Activated CD8-positive, alpha-beta memory T cell treated with anti-CD3 and anti-CD28 coated beads, Interleukin-2, amount 50 U/mL, for 24 hours (primary cell): Measurements from ENCODE around the gene PPP1R1C.

Experiments used
- DNase-seq: peaks from one replicate; pipeline ENCODE4 v3.0.0-alpha.2; 2020; ENCODE audit errors: extremely low read depth

Gene PPP1R1C

GRCh38 chr2:182062329-182062972 lies 76.8 kb downstream of the PPP1R1C start:
- DNase-seq: no peak

DNA sequence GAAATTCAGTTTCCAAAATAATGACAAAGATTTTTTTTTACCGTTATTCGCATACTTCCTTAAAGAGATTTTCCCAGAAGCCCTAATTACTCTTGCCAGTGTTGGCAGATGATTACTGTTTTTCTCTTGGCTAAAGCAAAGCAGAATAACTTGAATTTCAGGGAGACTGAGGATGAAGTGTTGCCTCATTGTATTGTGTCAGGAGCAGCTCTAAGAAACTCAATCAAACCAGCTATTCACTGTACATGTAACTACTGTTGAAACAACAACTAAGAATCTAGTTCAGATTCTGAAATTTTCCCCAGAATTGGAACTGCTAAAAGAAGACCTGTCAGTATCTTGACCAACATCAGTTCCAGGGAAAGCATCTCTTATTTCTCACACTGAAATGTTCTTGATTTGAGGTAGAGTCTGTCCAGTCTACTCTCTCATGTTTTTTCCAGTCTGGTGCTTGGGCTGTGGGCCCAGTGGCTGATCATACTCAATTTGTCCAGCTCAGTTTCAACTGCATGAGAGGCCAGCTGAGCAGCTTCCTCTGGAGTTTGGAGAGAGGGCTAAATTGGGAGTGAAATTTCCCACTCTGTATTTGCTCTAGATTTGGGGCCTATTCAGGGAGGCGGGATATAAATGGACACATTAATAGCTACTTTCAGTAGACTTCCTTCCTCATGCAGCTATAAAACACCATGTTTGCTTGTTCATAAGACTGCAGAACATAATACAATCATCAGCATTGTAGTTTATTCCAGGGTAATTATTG lies 78.5 kb downstream of the PPP1R1C start:
- no peak for DNase-seq

GRCh38 chr2:182066400-182067087 lies 80.9 kb downstream of the PPP1R1C start:
- no peak for DNase-seq

DNA sequence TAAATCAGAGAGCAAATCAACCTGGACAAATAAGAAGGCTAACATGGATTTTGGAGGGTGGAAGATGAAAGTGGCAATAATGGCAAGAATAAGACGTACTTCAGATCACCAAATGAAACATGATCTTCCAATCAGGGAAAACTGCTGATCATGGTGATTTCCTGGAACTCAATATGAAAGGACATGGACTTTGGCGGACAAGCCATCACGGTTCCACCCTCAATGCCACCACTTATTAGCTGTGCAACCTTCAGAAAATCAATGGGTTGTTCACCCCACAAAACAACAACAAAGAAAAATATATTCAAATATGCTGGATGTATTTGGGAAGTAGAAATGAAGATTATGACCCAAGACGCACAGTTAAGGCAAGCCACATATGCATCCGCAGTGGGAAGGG lies 81.7 kb downstream of the PPP1R1C start:
- no peak for DNase-seq

DNA sequence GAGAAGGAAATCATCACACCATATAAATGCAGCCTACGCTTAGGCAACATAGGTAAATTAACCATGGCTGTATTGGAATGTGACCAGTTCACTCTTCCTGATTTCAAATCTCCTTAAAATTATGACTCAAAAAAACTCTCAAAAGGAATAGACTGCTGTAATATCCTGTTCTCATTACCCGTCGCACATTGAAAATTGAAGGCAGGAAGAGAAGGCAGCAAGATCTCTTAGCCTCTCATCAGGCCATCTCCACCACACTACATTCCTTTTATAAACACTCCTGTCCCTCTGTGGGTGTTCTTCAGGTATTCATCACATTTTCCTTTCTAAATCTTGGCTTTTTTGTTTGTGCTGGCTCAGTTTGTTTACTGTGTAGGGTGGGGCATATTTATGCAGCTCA lies 83.2 kb downstream of the PPP1R1C start:
- DNase-seq: no peak

- DNase-seq: no peak
Measured at GRCh38 chr2:182069416-182069815, 83.8 kb downstream of the PPP1R1C start.

DNA sequence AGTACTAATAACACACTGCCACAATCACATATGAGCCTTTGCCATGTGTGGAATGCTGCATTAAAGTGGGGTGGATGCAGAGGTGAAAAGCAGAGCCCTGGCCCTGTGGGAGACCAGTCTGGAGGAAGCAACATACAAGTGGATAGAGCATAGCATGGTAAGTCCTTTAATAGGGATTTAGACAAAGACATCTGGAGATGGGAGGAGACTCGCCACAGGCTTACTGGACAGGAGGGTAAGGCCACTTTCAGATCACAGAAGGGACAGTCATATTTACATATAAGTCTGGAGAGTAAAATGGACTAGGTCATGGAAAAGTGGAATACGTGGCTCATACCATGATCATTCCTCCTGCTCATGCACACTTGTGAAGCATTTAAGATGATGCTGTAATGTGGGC lies 84.3 kb downstream of the PPP1R1C start:
- DNase-seq: no peak

DNA sequence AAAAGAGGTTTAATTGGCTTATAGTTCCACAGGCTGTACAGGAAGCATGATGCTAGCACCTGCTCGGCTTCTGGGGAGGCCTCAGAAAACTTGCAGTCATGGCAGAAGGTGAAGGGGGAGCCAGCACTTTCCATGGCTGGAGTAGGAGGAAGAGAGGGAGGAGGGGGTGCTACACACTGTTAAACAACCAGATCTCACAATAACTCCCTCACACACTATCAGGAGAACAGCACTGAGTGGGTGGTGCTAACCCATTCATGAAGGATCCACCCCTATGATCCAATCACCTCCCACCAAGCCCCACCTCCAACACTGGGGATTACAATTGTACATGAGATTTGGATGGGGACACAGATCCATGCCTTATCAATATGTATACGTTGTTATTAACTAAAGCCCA lies 85.1 kb downstream of the PPP1R1C start:
- DNase-seq: no peak

GRCh38 chr2:182072861-182073260 lies 87.2 kb downstream of the PPP1R1C start:
- no peak for DNase-seq

DNA sequence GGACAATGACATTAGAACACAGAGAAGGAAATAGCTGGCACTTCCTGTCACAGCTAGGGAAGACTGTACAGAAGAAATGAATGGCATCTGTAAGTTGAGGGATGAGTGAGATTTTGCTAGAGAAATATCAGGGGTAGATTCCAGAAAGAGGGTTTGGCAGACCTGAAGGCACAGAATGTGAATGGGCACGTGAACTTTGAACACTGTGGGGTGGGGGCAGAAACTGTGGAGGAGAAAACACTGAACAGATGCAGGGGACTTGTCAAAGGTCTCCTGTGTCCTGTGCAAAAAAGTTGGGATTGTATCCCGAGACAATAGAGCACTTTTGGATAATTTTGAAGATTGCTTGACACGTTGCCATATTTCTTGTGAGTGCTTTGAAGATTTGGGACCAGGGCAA lies 88.0 kb downstream of the PPP1R1C start:
- no peak for DNase-seq

DNA sequence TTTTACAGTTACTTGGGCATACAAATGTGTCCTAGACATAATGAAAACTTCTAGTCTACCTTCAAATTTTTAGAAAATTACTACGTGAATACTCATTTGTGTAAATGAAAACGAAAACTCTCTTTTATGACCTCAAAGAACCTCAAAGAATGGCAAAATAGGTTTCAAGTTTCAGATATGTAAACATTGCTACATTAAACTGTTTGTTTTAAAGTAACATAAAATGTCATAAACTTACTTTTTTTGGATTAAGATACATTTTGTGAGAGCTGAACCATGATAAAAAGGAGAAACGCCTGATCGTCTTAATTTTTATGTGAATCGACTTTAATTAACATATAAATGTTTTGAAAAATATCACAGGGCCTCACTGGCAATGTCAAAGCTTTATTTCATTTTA lies 91.4 kb downstream of the PPP1R1C start:
- no peak for DNase-seq

- no peak for DNase-seq
Measured at GRCh38 chr2:182077448-182078142, 91.9 kb downstream of the PPP1R1C start.

- no peak for DNase-seq
Measured at GRCh38 chr2:182078988-182079602, 93.4 kb downstream of the PPP1R1C start.

GRCh38 chr2:182080493-182080892 lies 94.8 kb downstream of the PPP1R1C start:
- DNase-seq: no peak

- DNase-seq: no peak
Measured at GRCh38 chr2:182081602-182082260, 96.1 kb downstream of the PPP1R1C start.

GRCh38 chr2:182088681-182089320 lies 103.1 kb downstream of the PPP1R1C start:
- DNase-seq: no peak

- DNase-seq: no peak
Measured at GRCh38 chr2:182090486-182090885, 104.8 kb downstream of the PPP1R1C start.

DNA sequence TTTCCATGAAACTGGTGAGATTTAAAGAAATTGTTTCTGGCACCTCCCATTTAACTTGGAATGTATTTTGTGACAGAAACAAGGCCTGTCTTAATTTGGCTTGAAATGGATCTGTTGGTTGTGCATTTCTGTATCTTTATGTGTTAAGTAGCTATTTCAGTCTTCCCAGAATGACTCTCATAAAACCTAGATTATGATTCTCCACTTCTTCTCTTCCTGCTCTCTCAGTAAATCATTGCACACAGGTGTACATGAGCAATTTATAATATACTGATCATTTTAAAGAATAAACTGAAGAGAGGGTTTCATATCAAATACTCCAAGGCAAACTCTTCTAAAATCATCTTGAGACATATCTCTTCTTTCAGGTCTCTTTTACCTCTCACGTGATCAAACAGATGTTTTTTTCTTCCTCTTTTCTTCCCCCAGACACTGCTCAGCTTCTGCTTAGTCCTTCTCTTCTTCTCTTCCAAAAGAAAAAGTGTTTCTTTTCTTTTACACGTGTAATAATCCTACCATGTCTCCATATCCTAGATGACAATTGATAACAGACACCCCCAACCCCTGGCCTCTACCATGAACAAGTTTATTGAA lies 112.0 kb downstream of the PPP1R1C start:
- no peak for DNase-seq

GRCh38 chr2:182098648-182099047 lies 113.0 kb downstream of the PPP1R1C start:
- DNase-seq: no peak

DNA sequence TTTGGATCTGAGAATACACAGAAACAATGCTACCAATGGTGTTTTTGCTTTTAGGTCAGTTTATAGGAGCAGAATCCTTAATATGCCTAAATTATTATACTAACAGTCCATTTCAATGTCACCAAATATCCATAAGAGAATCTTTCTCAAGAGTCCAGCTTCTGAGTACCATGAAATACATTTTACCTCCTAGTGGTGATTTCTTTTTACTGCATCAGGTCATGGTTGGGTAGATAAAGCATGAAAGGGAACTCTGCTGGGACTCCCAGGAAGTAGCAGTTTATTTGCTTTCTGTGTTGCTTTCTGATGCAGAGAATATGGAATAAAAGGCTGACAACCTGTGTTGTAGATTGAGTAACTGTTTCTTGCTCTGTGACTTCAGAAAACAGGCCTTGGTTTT lies 115.6 kb downstream of the PPP1R1C start:
- DNase-seq: no peak
